Measurements from ENCODE around the gene DRP2. TPM values are rescaled to one million over a fixed set of nuclear protein-coding genes. Genes with fewer than 3 reads are reported as not detected.

The DRP2 gene
- total RNA-seq, 1 donor from 2014 or later, result 4.4 TPM

DNA sequence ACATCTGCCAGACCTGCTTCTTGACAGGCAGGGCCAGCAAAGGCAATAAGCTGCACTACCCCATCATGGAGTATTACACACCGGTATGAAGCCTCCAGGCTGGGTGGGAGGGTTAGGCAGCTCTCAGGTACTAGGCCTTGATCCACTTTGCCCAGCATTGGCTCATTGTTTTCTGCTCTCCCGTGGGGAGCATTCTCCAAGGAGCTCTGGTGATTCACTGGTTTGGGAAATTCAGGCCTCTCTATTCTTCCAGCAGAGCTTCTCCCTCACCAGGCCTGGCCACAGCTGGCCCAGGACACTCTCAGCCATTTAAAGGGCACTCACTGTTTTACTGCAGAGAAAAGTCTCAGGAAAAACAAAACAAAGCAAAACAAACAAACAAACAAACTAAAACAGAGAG lies 33.0 kb downstream of the DRP2 start:
- Mint-ChIP-seq H3K27me3 (ENCODE audit: low read depth) (no peaks in the 10 kb centered on the region), H3K9me3 (peaks cover 10% of the 10 kb centered on the region), H3K27ac (no peak overlapping the region), H3K36me3 (no peaks in the 10 kb centered on the region), H3K4me1 (no peaks in the 10 kb centered on the region), H3K4me3 (no peak overlapping the region)
- TF ChIP-seq, protein P1, sequence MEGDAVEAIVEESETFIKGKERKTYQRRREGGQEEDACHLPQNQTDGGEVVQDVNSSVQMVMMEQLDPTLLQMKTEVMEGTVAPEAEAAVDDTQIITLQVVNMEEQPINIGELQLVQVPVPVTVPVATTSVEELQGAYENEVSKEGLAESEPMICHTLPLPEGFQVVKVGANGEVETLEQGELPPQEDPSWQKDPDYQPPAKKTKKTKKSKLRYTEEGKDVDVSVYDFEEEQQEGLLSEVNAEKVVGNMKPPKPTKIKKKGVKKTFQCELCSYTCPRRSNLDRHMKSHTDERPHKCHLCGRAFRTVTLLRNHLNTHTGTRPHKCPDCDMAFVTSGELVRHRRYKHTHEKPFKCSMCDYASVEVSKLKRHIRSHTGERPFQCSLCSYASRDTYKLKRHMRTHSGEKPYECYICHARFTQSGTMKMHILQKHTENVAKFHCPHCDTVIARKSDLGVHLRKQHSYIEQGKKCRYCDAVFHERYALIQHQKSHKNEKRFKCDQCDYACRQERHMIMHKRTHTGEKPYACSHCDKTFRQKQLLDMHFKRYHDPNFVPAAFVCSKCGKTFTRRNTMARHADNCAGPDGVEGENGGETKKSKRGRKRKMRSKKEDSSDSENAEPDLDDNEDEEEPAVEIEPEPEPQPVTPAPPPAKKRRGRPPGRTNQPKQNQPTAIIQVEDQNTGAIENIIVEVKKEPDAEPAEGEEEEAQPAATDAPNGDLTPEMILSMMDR (IDR thresholded peaks at IDR 0.05; ENCODE audit: unreplicated experiment), result no peak
- DNase-seq (ENCODE audit: low spot score in 2 of 2, unreplicated experiment in 2 of 2), result no peak

DNA sequence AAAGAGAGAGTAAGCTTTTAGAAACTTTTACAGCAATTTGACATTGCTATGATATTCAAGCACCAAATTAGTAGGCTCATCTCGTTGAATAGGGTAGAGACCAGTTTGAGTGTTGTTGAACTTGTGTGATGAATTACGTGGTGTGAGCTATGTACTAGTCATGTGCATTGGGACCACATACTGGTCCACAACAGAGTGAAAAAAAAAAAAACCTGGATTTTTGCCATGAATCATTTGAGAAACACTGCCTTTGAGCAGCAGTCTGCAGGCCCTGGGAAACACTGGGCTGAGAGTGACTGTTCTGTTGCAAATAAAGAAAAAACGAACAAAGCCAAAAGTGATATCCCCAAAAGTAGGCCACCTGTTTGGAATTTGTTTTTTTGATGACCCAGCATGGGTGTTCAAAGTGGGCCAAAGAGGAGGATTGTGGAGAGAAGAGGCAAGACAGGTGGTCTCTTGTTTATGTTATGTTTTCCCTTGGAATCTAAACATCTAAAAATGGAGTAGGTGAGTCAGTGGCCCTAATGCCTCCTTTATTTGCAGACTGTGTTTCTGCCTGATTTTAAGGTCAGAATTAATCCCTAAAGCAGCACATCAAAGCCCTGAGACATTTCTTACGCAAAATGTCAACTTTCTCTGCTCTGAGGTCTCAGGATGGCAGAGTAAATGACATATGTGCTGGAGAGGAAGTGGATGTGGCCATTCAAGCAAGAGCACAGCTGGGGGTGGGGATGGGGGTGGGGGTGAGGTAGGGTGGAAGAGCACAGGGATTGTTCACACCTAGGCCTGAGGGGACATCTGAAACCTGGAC lies 38.1 kb downstream of the DRP2 start:
- Mint-ChIP-seq H3K36me3 (no peaks in the 10 kb centered on the region), H3K27me3 (ENCODE audit: low read depth) (no peaks in the 10 kb centered on the region), H3K4me3 (no peak overlapping the region), H3K27ac (no peak overlapping the region), H3K4me1 (no peaks in the 10 kb centered on the region), H3K9me3 (peaks cover 7% of the 10 kb centered on the region)
- TF ChIP-seq, protein P1 (IDR thresholded peaks at IDR 0.05; ENCODE audit: unreplicated experiment), result no peak
- DNase-seq (ENCODE audit: low spot score in 2 of 2, unreplicated experiment in 2 of 2), result no peak

DNA sequence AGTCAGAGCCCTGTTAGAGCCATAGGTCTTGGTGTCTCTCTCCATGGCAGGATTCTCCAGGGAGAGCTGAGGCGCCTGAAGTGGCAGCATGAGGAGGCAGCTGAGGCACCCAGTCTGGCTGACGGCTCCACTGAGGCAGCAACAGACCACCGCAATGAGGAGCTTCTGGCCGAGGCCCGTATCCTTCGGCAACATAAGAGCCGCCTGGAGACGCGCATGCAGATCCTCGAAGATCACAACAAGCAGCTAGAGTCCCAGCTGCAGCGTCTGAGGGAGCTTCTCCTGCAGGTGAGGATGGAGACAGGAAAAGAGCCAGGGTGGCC lies 38.6 kb downstream of the DRP2 start:
- no peaks in the 10 kb centered on the region for H3K36me3 Mint-ChIP-seq
- peaks cover 8% of the 10 kb centered on the region for H3K9me3 Mint-ChIP-seq
- no peaks in the 10 kb centered on the region for H3K4me1 Mint-ChIP-seq
- H3K27me3 Mint-ChIP-seq (ENCODE audit: low read depth), result no peaks in the 10 kb centered on the region
- DNase-seq (ENCODE audit: low spot score in 2 of 2, unreplicated experiment in 2 of 2), result no peak
- no peak overlapping the region for H3K27ac Mint-ChIP-seq
- no peak overlapping the region for H3K4me3 Mint-ChIP-seq
- TF ChIP-seq, protein P1 (IDR thresholded peaks at IDR 0.05; ENCODE audit: unreplicated experiment), result no peak

DNA sequence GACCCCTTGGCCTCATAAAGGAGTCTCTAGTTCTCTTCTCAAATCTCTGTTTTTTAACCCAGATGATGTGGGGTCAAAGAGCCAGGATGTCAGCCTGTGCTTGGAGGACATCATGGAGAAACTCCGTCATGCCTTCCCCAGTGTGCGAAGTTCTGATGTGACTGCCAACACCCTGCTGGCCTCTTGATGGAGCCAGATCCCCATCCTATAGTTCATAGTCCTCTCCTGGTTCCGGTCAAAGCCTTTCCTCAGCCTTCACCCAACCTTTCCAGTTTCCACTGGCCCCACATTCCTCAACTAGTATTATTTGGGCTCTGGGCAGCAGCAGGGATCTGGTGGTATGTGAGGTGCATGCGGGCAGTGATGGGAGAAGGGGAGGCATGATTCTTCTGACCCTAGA lies 40.8 kb downstream of the DRP2 start:
- TF ChIP-seq, protein P1 (IDR thresholded peaks at IDR 0.05; ENCODE audit: unreplicated experiment), result no peak
- no peaks in the 10 kb centered on the region for H3K4me1 Mint-ChIP-seq
- DNase-seq (ENCODE audit: low spot score in 2 of 2, unreplicated experiment in 2 of 2), result no peak
- H3K36me3 Mint-ChIP-seq, result no peaks in the 10 kb centered on the region
- H3K27me3 Mint-ChIP-seq (ENCODE audit: low read depth), result no peaks in the 10 kb centered on the region
- no peak overlapping the region for H3K27ac Mint-ChIP-seq
- H3K4me3 Mint-ChIP-seq, result no peak overlapping the region
- peaks cover 8% of the 10 kb centered on the region for H3K9me3 Mint-ChIP-seq

DNA sequence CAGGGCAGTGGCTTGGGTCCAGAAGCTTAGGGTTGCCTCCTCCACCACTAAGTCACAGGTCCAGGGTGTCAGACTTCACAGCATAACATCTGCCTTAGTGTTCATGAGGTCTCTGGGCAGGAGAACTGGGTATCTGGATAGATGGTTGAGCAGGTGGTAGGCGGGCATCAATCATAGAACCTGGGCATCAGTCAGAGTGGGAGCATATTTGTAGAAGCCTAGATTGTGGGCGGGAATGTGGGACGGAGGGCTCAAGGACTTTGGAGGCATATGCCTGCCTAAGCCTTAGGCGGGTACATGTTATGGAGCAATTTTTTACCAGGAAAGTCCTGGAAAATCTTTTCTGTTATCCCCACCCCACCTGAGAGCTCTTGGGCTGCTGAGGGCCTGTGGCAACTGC lies 43.0 kb downstream of the DRP2 start:
- no peaks in the 10 kb centered on the region for H3K36me3 Mint-ChIP-seq
- no peak overlapping the region for H3K4me3 Mint-ChIP-seq
- no peaks in the 10 kb centered on the region for H3K4me1 Mint-ChIP-seq
- TF ChIP-seq, protein P1 (IDR thresholded peaks at IDR 0.05; ENCODE audit: unreplicated experiment), result no peak
- DNase-seq (ENCODE audit: low spot score in 2 of 2, unreplicated experiment in 2 of 2), result no peak
- H3K27ac Mint-ChIP-seq, result no peak overlapping the region
- H3K9me3 Mint-ChIP-seq, result peaks cover 8% of the 10 kb centered on the region
- H3K27me3 Mint-ChIP-seq (ENCODE audit: low read depth), result no peaks in the 10 kb centered on the region
